Liver (tissue), 9 donors: Measurements from ENCODE around the gene PRR16. TPM values are rescaled to one million over a fixed set of nuclear protein-coding genes. Genes with fewer than 3 reads are reported as not detected.

Experiments
- DNase-seq: peaks from one replicate; pipeline ENCODE4 v3.0.0-alpha.2; 2017; ENCODE audit warnings: low spot score
- H3K27ac ChIP-seq, 2 donors: one replicate each; pipeline ENCODE4 v1.7.0; 2013; ENCODE audit warnings: inconsistent platforms in 2 of 2, low read length in 2 of 2, control low read depth in 1 of 2, low read depth in 1 of 2, mild to moderate bottlenecking in 1 of 2
- H3K27me3 ChIP-seq, 4 donors: one replicate each; pipeline versions ENCODE4 v1.6.1 to v1.7.0; 2013; ENCODE audit warnings: low read length in 3 of 4, inconsistent platforms in 1 of 4, mild to moderate bottlenecking in 1 of 4, moderate library complexity in 1 of 4; ENCODE audit not compliant: control insufficient read depth in 4 of 4, insufficient read depth in 4 of 4
- H3K36me3 ChIP-seq, 4 donors: one replicate each; pipeline versions ENCODE4 v1.6.1 to v1.7.0; 2013; ENCODE audit warnings: low read length in 3 of 4, mild to moderate bottlenecking in 3 of 4, low read depth in 1 of 4, moderate library complexity in 1 of 4; ENCODE audit not compliant: control insufficient read depth in 4 of 4, insufficient read depth in 3 of 4
- H3K4me1 ChIP-seq, 4 donors: one replicate each; pipeline versions ENCODE4 v1.6.1 to v1.7.0; 2013; ENCODE audit warnings: low read length in 3 of 4, mild to moderate bottlenecking in 3 of 4, moderate library complexity in 1 of 4; ENCODE audit not compliant: control insufficient read depth in 4 of 4, insufficient read depth in 4 of 4
- H3K4me3 ChIP-seq, 3 donors: one replicate each; pipeline versions ENCODE4 v1.6.1 to v1.7.0; 2013; ENCODE audit warnings: low read length in 3 of 3, control low read depth in 1 of 3, low read depth in 1 of 3, mild to moderate bottlenecking in 1 of 3
- H3K9ac ChIP-seq, 2 donors: one replicate each; pipeline ENCODE4 v1.7.0; 2013; ENCODE audit warnings: low read length in 2 of 2, mild to moderate bottlenecking in 2 of 2, moderate library complexity in 2 of 2, control low read depth in 1 of 2, low read depth in 1 of 2
- H3K9me3 ChIP-seq, 4 donors: one replicate each; pipeline versions ENCODE4 v1.6.1 to v1.7.0; 2013; ENCODE audit warnings: low read length in 3 of 4; ENCODE audit not compliant: control insufficient read depth in 4 of 4
- ATF3 ChIP-seq: IDR thresholded peaks from 2 replicates; pipeline ENCODE4 v1.6.1; 2016; ENCODE audit warnings: antibody characterized with exemption
- CTCF ChIP-seq: fragments of 150-350 bp; IDR thresholded peaks from 2 replicates; pipeline ENCODE4 v1.5.1; 2017; ENCODE audit warnings: improper control_type of control experiment, low read depth, low read length; ENCODE audit not compliant: missing input control
- EGR1 ChIP-seq, 2 donors: IDR thresholded peaks; 2 replicates each; pipeline ENCODE4 v1.6.1; 2016 to 2018; ENCODE audit warnings: antibody characterized with exemption in 2 of 2, low read depth in 2 of 2
- FOXA1 ChIP-seq: IDR thresholded peaks from 2 replicates; pipeline ENCODE4 v1.6.1; 2016; ENCODE audit warnings: antibody characterized with exemption
- FOXA2 ChIP-seq: IDR thresholded peaks from 2 replicates; pipeline ENCODE4 v1.6.1; 2016; ENCODE audit warnings: antibody characterized with exemption
- GABPA ChIP-seq, 2 donors: IDR thresholded peaks in 1 of 2; conservative IDR thresholded peaks in 1 of 2; 2 replicates each; pipeline ENCODE4 v1.6.1; 2016; ENCODE audit warnings: antibody characterized with exemption in 2 of 2, mild to moderate bottlenecking in 1 of 2, moderate library complexity in 1 of 2
- HNF4A ChIP-seq, 2 donors: conservative IDR thresholded peaks; 2 replicates each; pipeline ENCODE4 v1.6.1; 2016; ENCODE audit warnings: antibody characterized with exemption in 2 of 2, mild to moderate bottlenecking in 2 of 2
- HNF4G ChIP-seq: IDR thresholded peaks from 2 replicates; pipeline ENCODE4 v1.6.1; 2016; ENCODE audit warnings: antibody characterized with exemption
- JUND ChIP-seq, 2 donors: IDR thresholded peaks; 2 replicates each; pipeline ENCODE4 v1.6.1; 2016; ENCODE audit warnings: antibody characterized with exemption in 2 of 2
- NR2F2 ChIP-seq: IDR thresholded peaks from 2 replicates; pipeline ENCODE4 v1.6.1; 2016; ENCODE audit warnings: antibody characterized with exemption
- RAD21 ChIP-seq, 2 donors: IDR thresholded peaks; 2 replicates each; pipeline ENCODE4 v1.6.1; 2016; ENCODE audit warnings: antibody characterized with exemption in 2 of 2, mild to moderate bottlenecking in 2 of 2
- REST ChIP-seq: IDR thresholded peaks from 2 replicates; pipeline ENCODE4 v1.6.1; 2016; ENCODE audit warnings: antibody characterized with exemption, mild to moderate bottlenecking
- RXRA ChIP-seq, 2 donors: IDR thresholded peaks; 2 replicates each; pipeline ENCODE4 v1.6.1; 2017 to 2018; ENCODE audit warnings: antibody characterized with exemption in 2 of 2, mild to moderate bottlenecking in 1 of 2
- SP1 ChIP-seq: IDR thresholded peaks from 2 replicates; pipeline ENCODE4 v1.6.1; 2018; ENCODE audit warnings: antibody characterized with exemption, mild to moderate bottlenecking
- YY1 ChIP-seq: IDR thresholded peaks from 2 replicates; pipeline ENCODE4 v1.6.1; 2016; ENCODE audit warnings: antibody characterized with exemption, mild to moderate bottlenecking
- WGBS: extraction: QIAGEN DNeasy Blood & Tissue Kit; methylation state at CpG from one replicate; pipeline ENCODE4 v1.1.7; 2013; 5-methylcytosine and 5-hydroxymethylcytosine counted together
- polyA plus RNA-seq, 2 donors: library from polyadenylated mRNA; stranded (reverse) in 1 of 2; unstranded in 1 of 2; fragments of 200-250 nt in 1 of 2; fragments of >200 nt in 1 of 2; fragmentation: Nextera tagmentation in 1 of 2; extraction: Ambion mirVana in 1 of 2; gene quantifications; one replicate each; pipeline versions ENCODE4 v1.2.1 to v1.2.3, GENCODE V29; 2013 to 2015
- total RNA-seq, 2 donors: library from RNA; depleted of rRNA; stranded (reverse); fragments of >200 nt; gene quantifications; one replicate each; pipeline ENCODE4 v1.2.3, GENCODE V29; 2014
- donor health status: healthy.
- donor health status: healthy.
- donor health status: healthy.
- donor health status: healthy.
- donor health status: healthy.

Gene PRR16
- total and polyA plus RNA-seq, 4 donors = 0.14 to 0.42 (median 0.21) TPM

GRCh38 chr5:120516805-120517204, 52.7 kb downstream of the PRR16 start:
- DNase-seq = no peak
- no peak for TF ChIP-seq CTCF
- TF ChIP-seq RAD21 (IDR thresholded peaks at IDR 0.05) = no peak
- TF ChIP-seq JUND (IDR thresholded peaks at IDR 0.05) = no peak
- no peak for TF ChIP-seq NR2F2
- no peak for TF ChIP-seq FOXA2
- no peak for TF ChIP-seq REST
- TF ChIP-seq HNF4A (conservative IDR thresholded peaks at IDR 0.05) = no peak
- TF ChIP-seq YY1 = no peak
- no peak for TF ChIP-seq FOXA1
- TF ChIP-seq SP1 = no peak
- TF ChIP-seq ATF3 = no peak
- no peak for TF ChIP-seq RXRA (IDR thresholded peaks at IDR 0.05)
- TF ChIP-seq EGR1 (IDR thresholded peaks at IDR 0.05; ENCODE audit: low read depth in 2 of 2) = no peak
- no peak for TF ChIP-seq HNF4G
- TF ChIP-seq GABPA (IDR thresholded peaks at IDR 0.05 in 1 of 2, conservative IDR thresholded peaks at IDR 0.05 in 1 of 2) = no peak
- no peak overlapping the region for H3K4me3 ChIP-seq
- no peaks in the 10 kb centered on the region for H3K36me3 ChIP-seq
- no peaks in the 10 kb centered on the region for H3K4me1 ChIP-seq
- H3K9ac ChIP-seq = no peak overlapping the region
- WGBS = 74% methylated on average over 2 of the region's 2 CpGs
- no peak overlapping the region for H3K27ac ChIP-seq
- peaks cover 0 to 5% (median 0%) of the 10 kb centered on the region in 4 donors for H3K27me3 ChIP-seq
- no peaks in the 10 kb centered on the region for H3K9me3 ChIP-seq

GRCh38 chr5:120517607-120518252, 53.6 kb downstream of the PRR16 start:
- no peak overlapping the region for H3K9ac ChIP-seq
- H3K27ac ChIP-seq = no peak overlapping the region
- H3K27me3 ChIP-seq = peaks cover 0 to 3% (median 0%) of the 10 kb centered on the region in 4 donors
- 56% methylated on average over 5 of the region's 5 CpGs for whole genome bisulfite sequencing
- no peaks in the 10 kb centered on the region for H3K4me1 ChIP-seq
- no peak for DNase-seq
- no peaks in the 10 kb centered on the region for H3K36me3 ChIP-seq
- no peak overlapping the region for H3K4me3 ChIP-seq
- TF ChIP-seq HNF4G = no peak
- TF ChIP-seq FOXA2 = no peak
- H3K9me3 ChIP-seq = no peaks in the 10 kb centered on the region
